Esophagus squamous epithelium (tissue), 5 donors: ENCODE data around the gene ERG. TPM values are rescaled to one million over a fixed set of nuclear protein-coding genes. Genes with fewer than 3 reads are reported as not detected.

Source experiments
- DNase-seq: peaks from one replicate; lab custom pipeline; 2025; lab: John Stamatoyannopoulos, UW
- H3K27ac ChIP-seq, 4 donors: fragments of 200-600 bp; sonication (generic); one replicate each; pipeline ENCODE4 v1.5.1; 2016 to 2019; ENCODE audit warnings: mild to moderate bottlenecking in 1 of 4
- H3K27me3 ChIP-seq, 4 donors: fragments of 200-600 bp; sonication (generic); 1 replicate in 3 of 4; 2 replicates in 1 of 4; pipeline versions ENCODE4 v1.5.1 to v1.6.0; 2017 to 2021; ENCODE audit warnings: antibody characterized with exemption in 1 of 4
- H3K36me3 ChIP-seq, 3 donors: fragments of 200-600 bp; sonication (generic); one replicate each; pipeline ENCODE4 v1.5.1; 2016 to 2019
- H3K4me1 ChIP-seq, 3 donors: fragments of 200-600 bp; sonication (generic); one replicate each; pipeline ENCODE4 v1.5.1; 2017 to 2019
- H3K4me3 ChIP-seq, 4 donors: fragments of 200-600 bp; sonication (generic); 1 replicate in 3 of 4; 2 replicates in 1 of 4; pipeline ENCODE4 v1.5.1; 2016 to 2019; ENCODE audit warnings: mild to moderate bottlenecking in 2 of 4, moderate library complexity in 1 of 4
- H3K9me3 ChIP-seq, 3 donors: fragments of 200-600 bp; sonication (generic); one replicate each; pipeline ENCODE4 v1.5.1; 2016 to 2019
- CTCF ChIP-seq, 6 experiments: fragments of 450-650 bp in 4 of 6; fragments of 200-600 bp in 2 of 6; sonication (generic) in 2 of 6; IDR thresholded peaks; one replicate each; pipeline ENCODE4 v1.5.1; 2016 to 2019; ENCODE audit warnings: antibody characterized with exemption in 6 of 6, mild to moderate bottlenecking in 4 of 6, moderate library complexity in 4 of 6
- POLR2A ChIP-seq, 4 donors: fragments of 450-650 bp; IDR thresholded peaks; one replicate each; pipeline ENCODE4 v1.6.1; 2017; ENCODE audit warnings: antibody characterized with exemption in 4 of 4, mild to moderate bottlenecking in 4 of 4, moderate library complexity in 3 of 4
- WGBS, 2 donors: methylation state at CpG; one replicate each; pipeline ENCODE4 v1.1.5; 2018; 5-methylcytosine and 5-hydroxymethylcytosine counted together
- intact Hi-C: fragments of 100-400 bp; cut with DNase I; formaldehyde crosslinking; loops from one replicate; pipeline ENCODE4 v1.15.0; 2022
- total RNA-seq, 4 donors: library from RNA; depleted of rRNA; stranded (reverse); fragments of >200 nt; gene quantifications; one replicate each; pipeline ENCODE4 v1.1.0, GENCODE V29; 2016
- donor health status: DM: yes; HTN: yes; CAD: no.

Gene ERG
- total RNA-seq, 4 donors from 2014 or later, result 2.5 to 10.9 (median 8.4) TPM

DNA sequence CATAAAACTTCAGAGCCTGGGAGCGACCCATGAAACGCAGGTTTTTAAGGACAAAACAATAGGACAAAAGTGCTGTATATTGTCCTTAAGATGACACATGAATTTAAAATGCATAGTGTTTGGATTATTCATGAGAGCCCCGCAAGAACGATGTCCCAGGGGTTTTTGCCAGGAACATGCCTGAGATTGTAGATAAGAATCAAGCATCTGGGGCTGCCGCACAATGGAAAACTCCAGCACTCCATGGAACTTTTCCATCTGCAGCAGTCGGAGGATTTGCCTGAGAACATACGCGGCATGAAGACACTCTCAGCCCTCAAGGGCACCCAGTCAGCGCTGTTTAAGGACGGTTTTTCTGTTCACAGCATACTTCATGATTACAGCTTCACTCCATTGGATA is 5.3 kb upstream of the ERG start:
- peak overlapping the region in 3 of 4 donors; percentile 37 to 80 (median 44) for H3K27ac ChIP-seq
- H3K27me3 ChIP-seq, result no peaks in the 10 kb centered on the region
- H3K4me1 ChIP-seq, result peaks cover 0 to 17% (median 0%) of the 10 kb centered on the region in 3 donors
- no peaks in the 10 kb centered on the region for H3K9me3 ChIP-seq
- no peak for DNase-seq
- peak overlapping the region in 2 of 4 donors; percentile 20 to 49 for H3K4me3 ChIP-seq
- TF ChIP-seq POLR2A (IDR thresholded peaks at IDR 0.05), result no peak
- TF ChIP-seq CTCF (IDR thresholded peaks at IDR 0.05), result no peak
- intact Hi-C loops, result loop anchor here (10.0 kb wide), 2 partner anchors 211 to 641 kb away; no protein-coding TSS in a partner anchor
- H3K36me3 ChIP-seq, result no peaks in the 10 kb centered on the region
- 55 to 62% methylated on average over 8 to 10 of the region's 10 CpGs for WGBS, 2 donors

DNA sequence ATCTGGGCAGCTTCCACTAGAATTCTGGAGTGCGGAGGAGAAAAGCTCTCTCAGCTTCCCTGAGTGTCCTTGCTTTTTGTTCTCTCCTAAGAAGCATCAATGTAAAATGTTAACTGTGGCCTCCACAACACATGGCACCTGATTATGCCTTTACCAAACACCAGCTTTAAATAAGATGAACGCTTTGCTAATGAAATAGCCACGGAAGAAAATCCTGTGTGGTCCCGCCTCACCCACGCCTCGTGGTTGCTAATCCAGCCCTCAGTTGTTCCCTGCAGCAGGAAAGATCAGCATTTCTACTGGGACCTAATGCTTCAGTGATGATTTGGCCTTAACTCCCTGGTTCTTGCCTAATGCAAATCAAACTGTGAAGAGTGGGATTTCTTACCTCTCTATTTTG is 1.8 kb upstream of the ERG start:
- H3K4me1 ChIP-seq, result no peaks in the 10 kb centered on the region
- 55% methylated on average over 6 of the region's 6 CpGs for WGBS, 2 donors
- peak overlapping the region in 1 of 4 donors; percentile 1 for H3K4me3 ChIP-seq
- intact Hi-C loops, result loop anchor here (10.0 kb wide), 2 partner anchors 215 to 645 kb away; no protein-coding TSS in a partner anchor
- DNase-seq, result no peak
- H3K27ac ChIP-seq, result peak overlapping the region in 3 of 4 donors; percentile 57 to 66 (median 59)
- no peaks in the 10 kb centered on the region for H3K36me3 ChIP-seq
- no peaks in the 10 kb centered on the region for H3K27me3 ChIP-seq
- no peaks in the 10 kb centered on the region for H3K9me3 ChIP-seq
- TF ChIP-seq POLR2A (IDR thresholded peaks at IDR 0.05) (no peak), CTCF (IDR thresholded peaks at IDR 0.05) (no peak)

DNA sequence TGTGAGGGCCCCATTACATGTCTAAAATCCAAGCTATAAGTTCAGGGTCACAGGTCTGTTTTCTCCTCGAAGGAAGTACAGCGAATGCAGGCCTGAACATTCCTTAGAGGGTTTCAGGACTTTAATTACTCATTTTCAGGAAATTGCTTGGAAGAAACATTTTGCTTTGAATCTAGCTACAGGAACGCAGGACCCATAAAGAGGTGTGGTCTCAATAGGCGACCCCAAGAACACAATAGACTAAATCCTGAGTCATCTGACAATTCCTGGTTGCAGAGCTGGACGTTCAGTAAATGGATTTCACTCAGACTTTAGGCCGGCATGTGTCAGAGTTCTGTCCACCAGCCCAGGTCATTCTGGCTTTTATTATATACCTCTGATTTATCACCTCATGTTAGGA is 1.0 kb upstream of the ERG start:
- TF ChIP-seq CTCF (IDR thresholded peaks at IDR 0.05), result no peak
- TF ChIP-seq POLR2A (IDR thresholded peaks at IDR 0.05), result peak in 1 of 4 donors; percentile 17

DNA sequence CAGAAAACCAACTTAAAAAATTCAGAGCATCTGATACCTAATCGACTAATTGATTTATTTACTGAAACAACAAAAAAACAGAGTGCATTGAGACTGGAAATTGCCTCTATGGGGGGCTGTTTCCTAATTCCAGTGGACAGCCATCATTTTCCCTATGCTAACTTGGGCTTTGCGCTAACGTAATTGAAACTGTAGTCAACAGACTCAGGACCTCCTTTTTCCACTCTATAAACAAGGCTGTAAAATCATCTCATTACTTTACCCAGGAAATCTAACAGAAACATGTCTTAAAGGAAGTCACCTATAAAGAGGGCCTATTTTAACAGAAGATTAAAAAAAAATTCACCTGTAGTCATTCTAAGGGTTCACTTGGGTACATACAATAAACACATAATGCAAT is 2.1 kb downstream of the ERG start:
- TF ChIP-seq CTCF (IDR thresholded peaks at IDR 0.05) (no peak), POLR2A (IDR thresholded peaks at IDR 0.05) (no peak)
- WGBS, 2 donors, result 58 to 73% methylated on average over 3 of the region's 3 CpGs
- Histone ChIP-seq H3K36me3 (no peaks in the 10 kb centered on the region), H3K27ac (peak overlapping the region in 3 of 4 donors; percentile 64 to 81 (median 68)), H3K9me3 (no peaks in the 10 kb centered on the region), H3K27me3 (no peaks in the 10 kb centered on the region), H3K4me1 (no peaks in the 10 kb centered on the region), H3K4me3 (peak overlapping the region in 3 of 4 donors; percentile 35 to 58 (median 36))
- no peak for DNase-seq
- intact Hi-C loops, result no loop called here

More for the DNA sequence above, 1.0 kb upstream of the ERG start:
- no peak for DNase-seq
- no peaks in the 10 kb centered on the region for H3K4me1 ChIP-seq
- H3K4me3 ChIP-seq, result no peak overlapping the region
- peak overlapping the region in 3 of 4 donors; percentile 57 to 66 (median 59) for H3K27ac ChIP-seq
- no peaks in the 10 kb centered on the region for H3K27me3 ChIP-seq
- intact Hi-C loops, result no loop called here
- H3K36me3 ChIP-seq, result no peaks in the 10 kb centered on the region
- 51 to 73% methylated on average over 6 of the region's 6 CpGs for whole genome bisulfite sequencing, 2 donors
- no peaks in the 10 kb centered on the region for H3K9me3 ChIP-seq

DNA sequence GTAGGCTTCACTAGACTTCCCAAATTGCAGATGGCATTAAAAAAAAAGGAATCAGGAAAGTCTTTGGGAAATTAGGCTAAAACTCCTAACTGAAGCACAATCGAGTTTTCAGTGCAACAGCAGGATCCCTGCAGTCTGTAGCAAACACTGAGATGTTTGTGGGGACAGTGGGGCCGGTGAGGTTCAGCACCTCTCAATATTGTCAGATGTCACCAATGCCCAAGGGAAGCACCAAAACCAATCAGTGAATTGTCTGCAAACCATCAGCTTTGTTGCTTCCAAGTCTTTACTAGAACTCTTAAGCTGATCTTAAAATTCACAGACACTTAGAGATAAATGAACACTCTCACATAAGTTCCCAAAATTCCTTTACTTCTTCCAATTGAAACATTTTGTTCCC is 2.6 kb downstream of the ERG start:
- TF ChIP-seq CTCF (IDR thresholded peaks at IDR 0.05) (no peak), POLR2A (IDR thresholded peaks at IDR 0.05) (no peak)

More for the DNA sequence above, 2.6 kb downstream of the ERG start:
- no peaks in the 10 kb centered on the region for H3K4me1 ChIP-seq
- H3K9me3 ChIP-seq, result no peaks in the 10 kb centered on the region
- H3K27ac ChIP-seq, result peak overlapping the region in 3 of 4 donors; percentile 64 to 81 (median 68)
- H3K4me3 ChIP-seq, result peak overlapping the region in 3 of 4 donors; percentile 35 to 58 (median 36)
- no peaks in the 10 kb centered on the region for H3K36me3 ChIP-seq
- DNase-seq, result no peak
- H3K27me3 ChIP-seq, result no peaks in the 10 kb centered on the region
- intact Hi-C loops, result no loop called here
- 24 to 69% methylated on average over 2 of the region's 2 CpGs for WGBS, 2 donors
